Measurements from ENCODE around the gene TCF7.

The TCF7 gene

GRCh38 chr5:134184155-134185135 is 70.0 kb downstream of the TCF7 start:
- DNase-seq: peak; percentile 61

DNA sequence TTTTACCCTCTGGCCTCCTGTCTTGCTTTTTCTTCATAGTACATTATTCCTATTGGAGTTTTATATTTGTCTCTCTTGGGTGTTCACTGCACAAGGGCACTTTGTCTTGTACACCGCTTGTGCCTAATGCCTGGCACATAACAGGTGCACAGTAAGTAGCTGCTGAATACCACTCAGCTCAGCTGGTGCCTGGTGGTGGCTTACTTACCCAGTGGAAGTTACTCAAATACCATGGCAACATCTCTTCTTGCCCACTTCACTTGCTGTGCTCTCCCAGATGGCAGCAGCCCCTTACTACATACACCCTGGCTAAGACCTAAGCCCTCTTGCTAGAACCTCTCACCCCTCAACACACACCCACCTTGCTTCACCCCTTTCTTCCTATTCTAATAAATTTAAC is 73.6 kb downstream of the TCF7 start:
- no peak for DNase-seq

DNA sequence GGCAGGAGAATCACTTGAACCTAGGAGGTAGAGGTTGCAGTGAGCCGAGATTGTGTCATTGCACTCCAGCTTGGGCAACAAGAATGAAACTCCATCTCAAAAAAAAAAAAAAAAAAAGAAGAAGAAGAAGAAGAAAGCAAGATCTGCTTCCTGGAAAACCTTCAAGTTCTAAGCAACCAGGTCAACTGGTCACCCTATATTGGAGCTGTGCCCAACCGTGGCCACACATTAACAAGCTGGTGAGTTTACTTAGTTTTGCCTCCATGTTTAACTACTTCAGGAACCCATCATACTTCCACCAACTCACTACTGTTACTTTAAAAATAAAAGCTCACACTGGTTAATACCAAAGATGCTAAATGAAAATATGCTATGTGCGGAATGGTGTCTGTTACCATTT is 74.5 kb downstream of the TCF7 start:
- DNase-seq: no peak

DNA sequence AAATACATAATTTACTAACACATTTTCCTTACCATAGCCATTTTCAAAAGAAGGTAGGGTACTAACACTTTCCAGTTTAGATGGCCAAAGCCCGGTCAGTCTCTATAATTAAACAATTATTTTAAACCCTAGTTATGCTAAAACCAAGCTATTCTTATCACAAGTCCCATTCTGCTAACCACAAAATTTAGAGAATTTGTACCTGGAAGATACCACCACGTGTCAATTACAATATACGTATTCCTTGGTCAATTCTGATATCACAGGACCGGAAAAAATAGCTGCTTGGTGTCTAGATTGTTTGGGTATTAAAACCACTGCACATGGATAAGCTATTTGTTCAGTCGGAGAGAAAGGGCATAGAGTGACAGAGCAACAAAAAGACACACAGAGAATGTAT is 81.2 kb downstream of the TCF7 start:
- DNase-seq: no peak

All from fibroblast of upper back skin (primary cell).